ENCODE data around the gene ARMH3.

Gene ARMH3

DNA sequence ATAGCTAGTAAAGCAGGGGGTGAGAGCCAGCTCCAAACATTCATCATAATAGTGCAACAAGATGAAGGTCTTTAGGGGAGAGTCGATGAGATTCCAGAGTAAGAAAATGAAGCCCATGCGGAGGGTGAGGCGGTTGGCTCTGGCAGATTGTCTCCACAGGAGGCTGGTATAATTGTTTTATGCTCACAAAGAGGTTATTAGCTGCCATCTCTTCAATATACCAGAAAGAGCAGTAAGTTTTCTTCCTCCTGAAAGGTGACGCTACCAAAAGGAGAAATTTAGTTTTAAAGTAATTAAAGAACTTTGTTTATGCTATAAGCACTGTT, 153.2 kb downstream of the ARMH3 start:
- Histone ChIP-seq H3K27me3 (ENCODE audit: insufficient read depth, low read depth, severe bottlenecking) (no peaks in the 10 kb centered on the region), H3K27ac (no peak overlapping the region), H3K36me3 (no peaks in the 10 kb centered on the region; the same call in 1 of the 2 replicates), H3K4me3 (ENCODE audit: low read depth, low read length) (no peak overlapping the region), H3K9me3 (ENCODE audit: severe bottlenecking) (no peaks in the 10 kb centered on the region)
- no peak for DNase-seq
- TF ChIP-seq, protein P1, sequence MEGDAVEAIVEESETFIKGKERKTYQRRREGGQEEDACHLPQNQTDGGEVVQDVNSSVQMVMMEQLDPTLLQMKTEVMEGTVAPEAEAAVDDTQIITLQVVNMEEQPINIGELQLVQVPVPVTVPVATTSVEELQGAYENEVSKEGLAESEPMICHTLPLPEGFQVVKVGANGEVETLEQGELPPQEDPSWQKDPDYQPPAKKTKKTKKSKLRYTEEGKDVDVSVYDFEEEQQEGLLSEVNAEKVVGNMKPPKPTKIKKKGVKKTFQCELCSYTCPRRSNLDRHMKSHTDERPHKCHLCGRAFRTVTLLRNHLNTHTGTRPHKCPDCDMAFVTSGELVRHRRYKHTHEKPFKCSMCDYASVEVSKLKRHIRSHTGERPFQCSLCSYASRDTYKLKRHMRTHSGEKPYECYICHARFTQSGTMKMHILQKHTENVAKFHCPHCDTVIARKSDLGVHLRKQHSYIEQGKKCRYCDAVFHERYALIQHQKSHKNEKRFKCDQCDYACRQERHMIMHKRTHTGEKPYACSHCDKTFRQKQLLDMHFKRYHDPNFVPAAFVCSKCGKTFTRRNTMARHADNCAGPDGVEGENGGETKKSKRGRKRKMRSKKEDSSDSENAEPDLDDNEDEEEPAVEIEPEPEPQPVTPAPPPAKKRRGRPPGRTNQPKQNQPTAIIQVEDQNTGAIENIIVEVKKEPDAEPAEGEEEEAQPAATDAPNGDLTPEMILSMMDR (IDR thresholded peaks at IDR 0.05; ENCODE audit: low read depth, low read length), result no peak

GRCh38 chr10:101902032-101902819, 153.7 kb downstream of the ARMH3 start:
- TF ChIP-seq, protein P1 (IDR thresholded peaks at IDR 0.05; ENCODE audit: low read depth, low read length), result no peak
- Histone ChIP-seq H3K36me3 (no peaks in the 10 kb centered on the region; the same call in 1 of the 2 replicates), H3K9me3 (ENCODE audit: severe bottlenecking) (no peaks in the 10 kb centered on the region), H3K4me3 (ENCODE audit: low read depth, low read length) (no peak overlapping the region), H3K27me3 (ENCODE audit: insufficient read depth, low read depth, severe bottlenecking) (no peaks in the 10 kb centered on the region), H3K27ac (no peak overlapping the region)
- no peak for DNase-seq

DNA sequence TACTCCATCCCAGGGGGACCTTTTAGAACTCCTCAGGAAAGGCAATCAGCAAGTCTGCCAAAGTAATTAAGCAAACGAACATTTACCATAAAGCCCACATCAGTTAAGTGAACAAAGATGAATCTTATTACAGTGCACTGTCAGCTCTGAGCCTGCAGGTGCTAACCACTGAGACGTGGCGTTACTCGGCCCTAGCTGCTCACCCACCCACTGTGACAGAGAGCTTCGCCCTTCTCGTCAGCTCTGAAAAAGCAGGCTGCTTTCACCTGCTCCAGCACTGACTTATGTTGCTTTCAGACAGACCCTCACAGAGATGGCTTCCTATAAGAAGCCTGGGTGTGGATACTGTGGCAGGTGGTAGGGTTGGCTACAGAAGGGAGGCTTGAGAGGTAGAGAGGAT, 154.6 kb downstream of the ARMH3 start:
- H3K4me3 ChIP-seq (ENCODE audit: low read depth, low read length), result no peak overlapping the region
- H3K27ac ChIP-seq, result no peak overlapping the region
- no peaks in the 10 kb centered on the region for H3K9me3 ChIP-seq (ENCODE audit: severe bottlenecking)
- DNase-seq, result no peak
- H3K27me3 ChIP-seq (ENCODE audit: insufficient read depth, low read depth, severe bottlenecking), result no peaks in the 10 kb centered on the region
- TF ChIP-seq, protein P1 (IDR thresholded peaks at IDR 0.05; ENCODE audit: low read depth, low read length), result no peak
- no peaks in the 10 kb centered on the region; the same call in 1 of the 2 replicates for H3K36me3 ChIP-seq

- no peak overlapping the region for H3K27ac ChIP-seq
Observed at GRCh38 chr10:101897633-101898032, 158.3 kb downstream of the ARMH3 start.

DNA sequence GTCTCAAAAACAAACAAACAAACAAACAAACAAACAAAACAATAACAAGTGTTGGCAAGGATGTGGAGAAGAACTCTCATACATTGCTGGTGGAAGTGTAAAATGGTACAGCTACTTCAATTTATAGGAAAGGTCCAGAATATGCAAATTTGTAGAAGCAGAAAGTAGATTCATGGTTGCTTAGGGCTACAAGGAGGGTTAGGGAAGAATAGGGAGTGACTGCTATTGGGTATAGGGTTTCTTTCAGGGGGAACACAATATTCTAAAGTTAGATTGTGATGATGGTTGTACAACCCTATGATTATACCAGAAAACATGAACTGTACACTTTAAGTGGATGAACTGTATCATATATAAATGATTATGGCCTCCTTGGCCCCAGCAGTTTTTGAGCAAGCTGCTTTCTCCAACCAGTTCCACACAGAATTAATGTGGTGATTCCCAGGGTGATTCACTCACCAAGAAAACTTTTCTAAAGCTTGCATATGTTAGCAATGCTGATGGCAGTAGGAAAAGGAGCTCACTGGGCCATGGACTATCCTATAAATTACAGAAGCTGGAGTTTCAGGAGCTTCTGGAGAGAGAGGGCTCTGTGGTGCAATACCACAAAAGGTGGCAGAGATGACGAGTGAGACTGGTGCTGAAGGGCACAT, 159.6 kb downstream of the ARMH3 start:
- no peaks in the 10 kb centered on the region; the same call in 1 of the 2 replicates for H3K36me3 ChIP-seq

More at GRCh38 chr10:101897633-101898032, 158.3 kb downstream of the ARMH3 start:
- Histone ChIP-seq H3K4me3 (ENCODE audit: low read depth, low read length) (no peak overlapping the region), H3K27me3 (ENCODE audit: insufficient read depth, low read depth, severe bottlenecking) (no peaks in the 10 kb centered on the region), H3K9me3 (ENCODE audit: severe bottlenecking) (no peaks in the 10 kb centered on the region), H3K36me3 (no peaks in the 10 kb centered on the region; the same call in 1 of the 2 replicates)
- TF ChIP-seq, protein P1 (IDR thresholded peaks at IDR 0.05; ENCODE audit: low read depth, low read length), result no peak
- no peak for DNase-seq

More for the DNA sequence above, 159.6 kb downstream of the ARMH3 start:
- Histone ChIP-seq H3K27me3 (ENCODE audit: insufficient read depth, low read depth, severe bottlenecking) (no peaks in the 10 kb centered on the region), H3K4me3 (ENCODE audit: low read depth, low read length) (no peak overlapping the region), H3K27ac (no peak overlapping the region), H3K9me3 (ENCODE audit: severe bottlenecking) (no peaks in the 10 kb centered on the region)
- TF ChIP-seq, protein P1 (IDR thresholded peaks at IDR 0.05; ENCODE audit: low read depth, low read length), result no peak
- DNase-seq, result no peak
